ENCODE data around the gene HLF.

GRCh38 chr17:55273579-55274354 lies 9.0 kb downstream of the HLF start:
- TF ChIP-seq EZH2 (IDR thresholded peaks at IDR 0.05), result no peak
- TF ChIP-seq, protein P1, sequence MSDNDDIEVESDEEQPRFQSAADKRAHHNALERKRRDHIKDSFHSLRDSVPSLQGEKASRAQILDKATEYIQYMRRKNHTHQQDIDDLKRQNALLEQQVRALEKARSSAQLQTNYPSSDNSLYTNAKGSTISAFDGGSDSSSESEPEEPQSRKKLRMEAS (IDR thresholded peaks at IDR 0.05), result peak; percentile 34; the same call in 1 of the 2 replicates
- TF ChIP-seq ELF1 (IDR thresholded peaks at IDR 0.05; ENCODE audit: borderline replicate concordance, low read depth), result no peak
- no peak for TF ChIP-seq CTCF (IDR thresholded peaks at IDR 0.05 in 2 of 3, conservative IDR thresholded peaks at IDR 0.05 in 1 of 3; ENCODE audit: borderline replicate concordance in 1 of 3, insufficient read depth in 1 of 3, low read depth in 2 of 3, low read length in 2 of 3)
- no peak for TF ChIP-seq RAD21 (IDR thresholded peaks at IDR 0.05; ENCODE audit: low read depth)
- no peak for TF ChIP-seq ZFX (IDR thresholded peaks at IDR 0.05)
- no peak for TF ChIP-seq EGR1 (IDR thresholded peaks at IDR 0.05; ENCODE audit: low read depth)
- TF ChIP-seq TCF7L2 (IDR thresholded peaks at IDR 0.05; ENCODE audit: borderline replicate concordance, extremely low read depth, insufficient read depth, insufficient read length), result no peak
- no peak for TF ChIP-seq ZNF274 (IDR thresholded peaks at IDR 0.05; ENCODE audit: low read depth, low read length)
- no peak for TF ChIP-seq POLR2A (IDR thresholded peaks at IDR 0.05; ENCODE audit: borderline replicate concordance, extremely low read depth, insufficient read depth, insufficient read length)

All from HCT116 (cell line).